ENCODE results near the gene LPIN1. TPM values are rescaled to one million over a fixed set of nuclear protein-coding genes. Genes with fewer than 3 reads are reported as not detected.

LPIN1 gene
- total and polyA plus RNA-seq, 2 of the 8 experiments (the other 6 are each of a cell fraction or from before 2014, with no cell fraction given) = 4.3 to 9.8 TPM

DNA sequence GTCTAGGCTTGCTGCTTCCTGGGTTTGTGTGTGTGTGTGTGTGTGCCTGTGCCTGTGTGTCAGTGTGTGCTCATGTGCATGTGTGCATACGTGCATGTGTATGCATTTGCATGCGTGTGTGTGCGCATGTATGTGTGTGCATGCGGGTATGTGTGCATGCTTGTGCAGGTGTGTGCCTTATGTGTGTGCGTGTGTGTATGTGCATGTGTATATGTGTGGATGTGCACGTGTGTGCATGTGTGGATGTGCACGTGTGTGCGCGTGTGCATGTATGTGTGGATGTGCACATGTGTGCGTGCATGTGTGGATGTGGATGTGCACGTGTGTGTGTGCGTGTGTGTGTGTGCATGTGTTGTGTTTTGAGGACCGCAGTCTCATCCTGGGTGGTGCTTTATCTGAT is 42.8 kb downstream of the LPIN1 start:
- Histone ChIP-seq H4K8ac (ENCODE audit: extremely low read depth, insufficient read depth, low read length) (no peak overlapping the region), H2BK12ac (ENCODE audit: low read depth, low read length) (peak overlapping the region; percentile 69; the same call in 1 of the 2 replicates), H3K14ac (ENCODE audit: insufficient read length) (no peak overlapping the region), H3K9ac (replicated peaks in 1 of 4; ENCODE audit: extremely low read depth in 1 of 4, low read depth in 3 of 4, low read length in 3 of 4) (no peak overlapping the region), H2AFZ (ENCODE audit: low read length) (no peak overlapping the region), H2BK15ac (ENCODE audit: low read length) (0 out of 2 replicates have a peak overlapping the region, but pooled peaks have one; percentile 3), H3K23me2 (ENCODE audit: low read depth, low read length) (peaks cover 5% of the 10 kb centered on the region), H3K4me1 (replicated peaks in 1 of 4; ENCODE audit: control insufficient read depth in 3 of 4, insufficient read depth in 4 of 4, low read length in 3 of 4) (0 out of 7 replicates have a peak, but pooled peaks cover 0 to 4% (median 0%) of the 10 kb centered on the region in 4 experiments), H4K20me1 (replicated peaks in 1 of 2; ENCODE audit: control insufficient read depth in 1 of 2, insufficient read depth in 2 of 2, low read length in 2 of 2) (peaks cover 0 to 5% of the 10 kb centered on the region in 2 experiments), H4K5ac (ENCODE audit: insufficient read length, low read depth, low read length) (no peak overlapping the region), H3K36me3 (ENCODE audit: control insufficient read depth in 2 of 4, insufficient read depth in 4 of 4, low read length in 3 of 4) (peaks cover 0 to 16% (median 0%) of the 10 kb centered on the region in 4 experiments; a peak in 4 of 8 replicates), H3K79me2 (ENCODE audit: control insufficient read depth in 1 of 2, insufficient read depth in 2 of 2, low read length in 2 of 2) (no peaks in the 10 kb centered on the region), H3K4ac (replicated peaks; ENCODE audit: insufficient read length, low read depth, low read length) (no peak overlapping the region), H2BK120ac (replicated peaks; ENCODE audit: low read depth, low read length) (no peak overlapping the region), H3K79me1 (ENCODE audit: low read depth, low read length) (no peaks in the 10 kb centered on the region), H3K27ac (ENCODE audit: low read depth, low read length) (no peak overlapping the region), H3K23ac (ENCODE audit: insufficient read length) (no peak overlapping the region), H3K27me3 (replicated peaks in 1 of 4; ENCODE audit: control insufficient read depth in 3 of 4, extremely low read depth in 1 of 4, insufficient read depth in 3 of 4, low read length in 3 of 4) (no peaks in the 10 kb centered on the region; a peak in 2 of 7 replicates), H3K9me3 (ENCODE audit: insufficient read depth in 2 of 2, low read depth in 1 of 2, low read length in 1 of 2) (no peaks in the 10 kb centered on the region), H2BK20ac (ENCODE audit: low read length) (no peak overlapping the region), H2AK5ac (ENCODE audit: low read depth, low read length) (peak overlapping the region; percentile 48; the same call in 1 of the 2 replicates), H3K4me3 (ENCODE audit: extremely low read depth in 1 of 4, insufficient read depth in 2 of 4, low read depth in 3 of 4, low read length in 4 of 4) (no peak overlapping the region), H2BK5ac (ENCODE audit: low read depth, low read length) (peak overlapping the region; percentile 69; the same call in 1 of the 2 replicates), H3K18ac (ENCODE audit: extremely low read depth, low read length) (no peak overlapping the region), H4K91ac (replicated peaks; ENCODE audit: insufficient read length, low read length) (peak overlapping the region; percentile 76), H3K4me2 (ENCODE audit: insufficient read depth in 1 of 2, low read depth in 2 of 2, low read length in 2 of 2) (no peak overlapping the region), H3K56ac (replicated peaks; ENCODE audit: insufficient read length, low read depth, low read length) (no peak overlapping the region)
- FAIRE-seq (no peak), DNase-seq (ENCODE audit: low read depth in 1 of 2, low spot score in 2 of 2) (no peak)
- 95% methylated on average over 13 of the region's 13 CpGs; no CpG with 5 or more reads in 1 of the 2 experiments for WGBS, 2 experiments (ENCODE audit: extremely low coverage in 1 of 2, insufficient coverage in 1 of 2, insufficient read length in 1 of 2, insufficient replicate concordance in 2 of 2, low coverage in 1 of 2, low lambda C conversion rate in 2 of 2, missing lambda C conversion rate in 1 of 2)
- CTCF ChIA-PET (ENCODE audit: partially characterized antibody) = interaction anchor here (1.1 to 1.8 kb wide), 3 partner anchors 10 to 243 kb away, joined by 3 to 5 read pairs (median 4); no protein-coding TSS in a partner anchor
- POLR2A ChIA-PET (ENCODE audit: partially characterized antibody) = no interaction called here
- TF ChIP-seq ZNF274 (IDR thresholded peaks at IDR 0.05; ENCODE audit: borderline replicate concordance, extremely low read depth, low read length) (no peak), SP4 (IDR thresholded peaks at IDR 0.05; ENCODE audit: low read length) (no peak)

Measured in H1 (cell line).